Left forelimb (tissue), 1 donor: ENCODE data around the gene NBPF3.
"Not testable (repeated sequence)": the region's sequence is repeated elsewhere in the genome, so short reads cannot be mapped to it uniquely, and the experiment has no call there.

Source experiments
- DNase-seq: peaks from one replicate; pipeline ENCODE4 v3.0.0-alpha.2; 2018; ENCODE audit warnings: low spot score

NBPF3 gene

DNA sequence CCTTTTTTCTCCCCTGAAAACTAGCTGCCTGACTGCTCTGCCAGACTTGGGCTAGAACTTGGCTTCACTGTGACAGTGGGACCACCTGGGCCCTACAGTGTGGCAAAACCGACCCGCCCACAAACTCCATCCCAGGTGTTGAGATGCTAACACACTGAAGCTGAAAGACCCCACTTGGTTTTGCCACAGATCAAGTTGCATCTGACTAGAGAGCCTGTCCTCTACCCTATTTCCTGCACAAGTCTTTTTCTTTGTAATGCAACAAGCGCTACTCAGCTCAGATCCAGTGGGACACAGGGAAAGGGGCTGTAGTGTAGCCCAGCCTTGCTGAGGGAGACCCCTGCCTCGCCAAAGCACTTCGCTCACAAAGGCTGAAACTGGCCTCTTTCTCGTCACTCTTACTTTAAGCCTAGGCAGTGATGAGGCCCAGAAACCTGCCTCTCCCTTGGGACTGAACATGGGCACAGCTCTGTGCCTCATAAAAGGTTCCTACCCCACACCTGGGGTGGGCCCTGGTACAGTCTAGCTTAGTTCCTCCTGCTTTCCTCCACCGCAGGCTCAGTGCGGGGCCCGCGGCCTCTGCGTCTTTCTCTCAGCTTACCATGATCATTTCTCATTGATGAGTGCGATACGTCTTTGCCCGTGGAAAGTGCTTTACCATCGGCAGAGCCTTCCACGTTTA lies 79.0 kb downstream of the NBPF3 start:
- no peak for DNase-seq

- not testable (repeated sequence) for DNase-seq
Observed at GRCh38 chr1:21519486-21520070, 79.6 kb downstream of the NBPF3 start.

GRCh38 chr1:21520899-21521716 lies 81.2 kb downstream of the NBPF3 start:
- no peak for DNase-seq

DNA sequence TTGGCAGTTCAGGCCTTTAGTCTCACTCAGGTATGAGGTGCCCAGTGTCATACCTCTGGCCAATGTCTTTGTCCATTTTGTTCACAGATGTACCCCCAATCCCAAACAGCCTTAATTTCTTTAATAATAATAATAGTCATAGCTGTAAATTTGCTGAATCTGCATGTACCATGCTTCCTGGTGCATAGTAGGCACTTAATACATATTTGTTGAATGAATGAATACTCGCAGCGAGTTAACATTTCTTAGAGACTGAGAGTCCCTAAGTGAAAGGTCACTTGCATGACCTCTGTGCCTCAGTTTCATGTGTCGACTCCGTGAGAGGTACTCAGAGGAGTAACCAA lies 81.8 kb downstream of the NBPF3 start:
- DNase-seq: no peak

- DNase-seq: no peak
Observed at GRCh38 chr1:21522525-21523038, 82.6 kb downstream of the NBPF3 start.

DNA sequence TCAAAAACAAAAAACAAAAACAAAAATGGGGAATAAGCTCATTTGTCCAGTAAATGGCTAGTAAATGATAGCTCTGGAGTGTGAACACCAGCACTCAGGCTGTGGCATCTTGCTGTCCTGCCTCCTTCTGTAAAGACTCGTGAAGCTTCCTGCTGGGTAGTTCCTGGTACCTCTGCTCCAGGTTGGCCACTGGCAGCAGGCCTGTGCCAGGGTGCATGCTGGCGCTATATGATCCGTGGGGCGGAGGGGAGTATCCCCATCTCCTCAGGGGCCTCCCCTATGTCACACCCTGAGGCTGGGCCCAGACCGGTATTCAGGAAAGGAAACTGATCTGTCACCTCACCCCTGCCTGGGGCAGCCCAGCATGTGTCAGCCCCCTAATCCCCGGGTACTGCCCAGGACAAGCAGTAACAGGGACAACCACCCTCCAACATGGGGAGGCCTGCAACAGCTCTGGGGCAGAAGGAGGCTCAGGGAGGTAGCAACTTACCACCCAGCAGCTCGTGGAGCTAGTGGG lies 83.4 kb downstream of the NBPF3 start:
- no peak for DNase-seq

DNA sequence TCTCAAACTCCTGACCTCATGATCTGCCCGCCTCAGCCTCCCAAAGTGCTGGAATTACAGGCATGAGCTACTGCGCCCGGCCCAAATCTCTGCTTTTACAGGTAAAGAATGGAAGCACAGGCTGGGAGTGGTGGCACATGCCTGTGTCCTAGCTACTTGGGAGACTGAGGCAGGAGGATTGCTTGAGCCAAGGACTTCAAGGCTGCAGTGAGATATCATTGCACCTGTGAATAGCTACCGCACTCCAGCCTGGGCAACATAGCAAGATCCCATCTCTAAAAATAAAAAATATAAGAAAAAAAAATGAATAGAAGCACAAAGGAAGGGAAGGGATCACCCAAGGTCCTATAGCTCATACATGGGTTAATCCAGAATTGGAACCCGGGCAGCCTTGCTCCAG lies 84.3 kb downstream of the NBPF3 start:
- no peak for DNase-seq

DNA sequence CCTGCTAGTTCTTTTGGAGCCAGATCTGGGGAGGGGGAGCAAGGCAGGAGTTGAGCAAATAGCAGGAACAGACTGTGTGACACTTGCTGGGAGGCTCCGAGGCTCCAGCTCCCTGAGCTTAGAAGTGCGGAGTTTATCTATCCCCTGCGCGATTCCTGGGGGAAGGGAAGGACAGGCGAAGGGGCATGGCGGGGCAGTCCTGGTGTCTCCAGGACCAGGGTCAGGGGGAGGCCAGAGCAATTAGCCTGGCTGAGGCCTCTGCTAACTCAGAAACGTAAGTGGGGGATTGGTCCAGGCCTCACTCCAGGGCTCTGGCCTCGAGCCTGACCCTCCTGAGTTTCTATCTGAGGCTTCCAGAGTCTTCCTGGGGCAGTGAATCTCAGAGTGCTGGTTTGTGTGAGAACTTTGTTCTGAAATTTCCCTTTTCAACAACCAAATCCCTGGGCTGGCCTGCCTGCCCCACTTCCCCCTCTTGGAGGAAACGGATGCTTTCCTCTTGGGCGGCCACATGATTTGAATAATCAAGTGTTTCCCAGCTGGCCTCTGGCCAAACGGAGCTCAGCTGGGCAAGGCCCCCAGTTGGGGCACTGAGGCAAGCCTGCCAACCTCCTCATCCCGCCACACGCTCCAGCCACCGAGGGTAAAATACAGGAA lies 84.9 kb downstream of the NBPF3 start:
- DNase-seq: no peak

DNA sequence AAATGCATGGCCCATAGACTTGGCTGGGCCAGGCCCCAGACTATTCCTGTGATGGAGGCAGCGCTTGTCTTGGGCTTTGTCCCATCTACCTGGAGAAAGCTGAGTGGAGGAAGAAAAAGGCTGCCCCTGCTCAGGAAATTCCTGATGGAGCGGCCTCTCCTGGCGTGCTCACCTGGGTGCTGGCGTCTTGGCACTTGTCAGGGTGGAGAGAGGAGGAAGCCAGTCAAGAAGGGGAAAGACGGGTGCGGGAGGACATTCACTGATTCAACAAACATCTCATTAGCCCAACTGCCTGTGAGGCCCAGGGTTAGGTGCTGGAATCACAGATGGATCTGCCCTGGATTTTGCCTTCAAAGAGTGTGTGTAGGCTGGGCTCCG lies 85.4 kb downstream of the NBPF3 start:
- DNase-seq: no peak

DNA sequence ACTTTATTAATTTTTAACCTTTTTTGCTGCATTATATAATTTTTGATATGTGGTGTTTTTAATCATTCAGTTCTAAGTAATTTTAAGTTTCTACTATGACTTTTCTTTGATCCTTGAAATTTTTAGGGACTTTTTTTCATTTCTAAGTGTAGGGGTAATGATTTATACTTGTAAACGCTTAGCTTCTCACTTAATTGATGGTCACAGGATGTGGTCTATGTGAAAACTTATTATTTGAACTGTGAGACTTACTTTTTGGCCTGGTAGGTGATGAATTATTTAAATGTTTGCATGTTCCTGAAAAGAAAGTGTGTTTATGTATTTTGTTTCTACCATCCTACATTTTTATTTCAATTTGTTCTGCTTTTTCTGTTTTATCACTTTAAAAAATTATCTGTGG lies 86.5 kb downstream of the NBPF3 start:
- no peak for DNase-seq

- no peak for DNase-seq
Observed at GRCh38 chr1:21530368-21531016, 90.6 kb downstream of the NBPF3 start.

DNA sequence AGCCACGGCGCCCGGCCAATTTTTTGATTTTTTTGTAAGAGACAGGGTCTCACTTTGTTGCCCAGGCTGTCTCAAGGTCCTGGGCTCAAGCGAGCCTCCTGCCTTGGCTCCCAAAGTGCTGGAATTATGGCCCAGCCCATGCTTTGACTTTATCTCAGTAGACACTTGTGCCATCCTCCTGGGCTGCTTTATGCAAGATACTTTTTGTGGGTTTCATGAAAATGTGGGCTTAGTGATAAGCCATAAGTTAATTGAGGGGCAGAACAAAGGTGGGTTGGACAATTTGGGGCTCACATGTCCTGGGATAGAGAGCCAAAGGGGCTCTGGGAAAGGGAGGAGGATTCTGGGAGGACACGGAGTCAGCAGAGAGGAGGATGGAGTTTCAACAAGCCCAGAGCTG lies 91.3 kb downstream of the NBPF3 start:
- no peak for DNase-seq

GRCh38 chr1:21532496-21532895 lies 92.6 kb downstream of the NBPF3 start:
- no peak for DNase-seq

DNA sequence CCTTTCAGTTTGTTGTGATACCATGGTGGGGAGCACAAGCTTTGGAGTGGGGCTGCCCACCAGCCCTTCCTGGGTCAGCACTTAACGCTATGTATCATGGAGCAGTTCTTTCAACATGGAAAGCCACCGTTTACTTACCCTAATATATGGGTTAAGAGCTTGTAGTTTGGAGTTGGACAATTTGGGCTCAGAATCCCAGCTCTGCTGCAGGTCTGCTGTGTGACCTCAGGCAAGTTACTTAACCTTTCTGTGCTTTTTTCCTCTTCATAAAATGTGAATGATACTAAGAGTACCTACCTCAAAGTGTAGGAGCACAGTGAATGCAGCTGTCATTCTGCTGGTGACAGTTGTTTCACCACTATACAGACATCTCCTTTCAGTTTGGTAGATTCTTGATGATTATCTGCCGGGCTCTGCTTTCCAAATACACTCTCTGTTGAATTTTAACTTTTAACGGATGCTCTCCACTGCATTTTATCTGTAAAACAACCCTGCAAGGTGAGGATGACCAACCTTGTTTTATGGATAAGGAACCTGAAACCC lies 93.1 kb downstream of the NBPF3 start:
- no peak for DNase-seq

- no peak for DNase-seq
Observed at GRCh38 chr1:21534146-21534545, 94.2 kb downstream of the NBPF3 start.
